ENCODE results near the gene ENDOV. TPM values are rescaled to one million over a fixed set of nuclear protein-coding genes. Genes with fewer than 3 reads are reported as not detected.
A peak's percentile ranks its signal among the peaks of the same experiment; 100 is the strongest.

ENDOV gene
- total RNA-seq, 1 donor from 2014 or later, result 9.7 TPM

DNA sequence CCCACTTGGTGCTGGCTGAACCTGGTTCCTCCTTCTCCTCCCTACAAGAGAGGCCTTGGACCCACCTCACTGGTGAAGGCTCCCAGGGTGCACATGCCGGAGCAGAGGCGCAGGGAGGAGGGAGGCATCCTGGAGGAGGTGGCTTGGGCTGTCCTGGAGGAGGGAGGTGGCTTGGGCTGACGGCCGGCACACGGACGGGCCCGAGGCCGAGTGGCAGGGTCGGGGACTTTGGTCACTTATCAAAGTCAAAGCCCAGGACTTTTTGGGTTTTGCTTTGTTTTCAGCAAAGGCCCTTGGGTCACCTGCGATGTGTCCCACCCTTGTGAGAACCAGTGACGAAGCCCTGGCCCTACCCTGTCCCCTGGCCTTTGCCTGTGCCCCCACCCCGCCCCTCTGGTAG is 28.5 kb downstream of the ENDOV start:
- H3K27ac Mint-ChIP-seq, result no peak overlapping the region
- TF ChIP-seq EZH2phosphoT487 (IDR thresholded peaks at IDR 0.05) (no peak), CTCF (IDR thresholded peaks at IDR 0.05) (no peak), EZH2 (IDR thresholded peaks at IDR 0.05) (no peak)
- Histone ChIP-seq H4K20me1 (ENCODE audit: low read depth) (peaks cover 29% of the 10 kb centered on the region), H3K36me3 (no peaks in the 10 kb centered on the region), H3K9me3 (ENCODE audit: low read depth) (no peaks in the 10 kb centered on the region), H3F3A (ENCODE audit: low read depth) (peaks cover 6% of the 10 kb centered on the region), H3K27ac (no peak overlapping the region), H3K4me3 (no peak overlapping the region), H3K4me2 (peak overlapping the region; percentile 32), H2AFZ (replicated peaks) (no peak overlapping the region), H3K9ac (no peak overlapping the region), H3K27me3 (peaks cover 24% of the 10 kb centered on the region), H3K4me1 (no peaks in the 10 kb centered on the region), H3K79me2 (ENCODE audit: low read depth) (no peaks in the 10 kb centered on the region)
- H3K4me1 Mint-ChIP-seq, result peaks cover 11% of the 10 kb centered on the region
- H3K4me3 Mint-ChIP-seq, result no peak overlapping the region
- DNase-seq (ENCODE audit: low spot score), result no peak
- no peaks in the 10 kb centered on the region for H3K9me3 Mint-ChIP-seq
- no peaks in the 10 kb centered on the region for H3K36me3 Mint-ChIP-seq
- H3K27me3 Mint-ChIP-seq (ENCODE audit: insufficient read depth, low read depth), result peaks cover 19% of the 10 kb centered on the region

DNA sequence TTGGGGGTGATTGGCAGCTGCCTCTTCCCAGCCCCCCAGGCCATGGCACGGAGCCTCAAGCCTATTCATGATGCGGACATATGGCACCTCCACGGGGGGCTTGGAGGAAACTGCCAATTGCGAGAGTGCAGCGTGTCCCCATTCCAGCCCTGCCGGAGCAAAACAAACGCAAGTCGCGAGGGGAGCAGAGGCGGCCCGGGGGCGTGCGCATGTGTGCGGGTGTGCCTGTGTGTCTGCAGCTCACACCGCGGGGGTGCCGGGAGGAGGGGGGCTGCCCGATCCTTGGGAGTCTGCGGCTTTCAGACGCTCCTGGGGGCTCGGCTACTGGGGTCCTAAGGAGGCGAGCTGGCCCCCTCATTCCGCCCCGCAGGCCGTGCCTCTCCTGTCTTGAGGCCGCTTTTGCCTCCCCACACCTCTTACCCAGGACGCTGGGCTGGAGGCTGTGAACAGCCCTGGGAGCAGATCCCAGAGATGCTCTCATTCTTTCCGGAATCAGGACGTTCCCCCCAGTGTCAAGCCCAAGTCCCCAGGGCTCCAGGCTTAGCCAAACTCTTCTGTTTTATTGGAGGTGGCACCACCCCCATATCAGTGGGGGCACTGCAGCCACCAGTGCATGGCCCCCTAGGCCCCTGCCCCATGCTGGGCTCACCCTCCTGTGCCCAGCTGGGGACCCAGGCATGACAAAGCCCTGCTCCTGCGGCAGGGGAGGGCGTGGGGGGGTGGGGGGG is 29.1 kb downstream of the ENDOV start:
- Histone ChIP-seq H3K4me2 (peak overlapping the region; percentile 32), H3K4me1 (no peaks in the 10 kb centered on the region), H4K20me1 (ENCODE audit: low read depth) (peaks cover 29% of the 10 kb centered on the region)

DNA sequence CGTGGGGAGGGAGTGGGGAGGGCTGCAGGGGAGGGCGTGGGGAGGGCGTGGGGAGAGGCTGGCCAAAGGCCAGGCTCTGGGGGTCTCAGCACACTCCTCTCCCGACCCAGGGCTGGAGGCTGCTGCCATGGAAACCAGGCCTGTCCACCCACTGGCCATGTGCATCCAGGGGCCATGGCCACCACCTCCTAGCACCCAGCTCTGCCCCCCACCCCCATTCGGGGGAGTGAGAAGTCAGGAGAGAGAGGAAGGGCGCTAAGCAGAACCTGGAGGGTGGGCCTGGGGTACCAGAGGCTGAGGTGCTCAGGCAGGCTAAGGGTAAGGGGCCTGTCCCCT is 29.6 kb downstream of the ENDOV start:
- H3K4me1 Mint-ChIP-seq, result peaks cover 14% of the 10 kb centered on the region
- Histone ChIP-seq H3K9me3 (ENCODE audit: low read depth) (no peaks in the 10 kb centered on the region), H3K9ac (no peak overlapping the region), H3K79me2 (ENCODE audit: low read depth) (no peaks in the 10 kb centered on the region), H3K4me3 (no peak overlapping the region), H3K4me1 (no peaks in the 10 kb centered on the region), H3K27me3 (peaks cover 24% of the 10 kb centered on the region), H3F3A (ENCODE audit: low read depth) (peaks cover 6% of the 10 kb centered on the region), H3K4me2 (no peak overlapping the region), H3K27ac (no peak overlapping the region), H3K36me3 (no peaks in the 10 kb centered on the region), H4K20me1 (ENCODE audit: low read depth) (peaks cover 29% of the 10 kb centered on the region), H2AFZ (replicated peaks) (no peak overlapping the region)
- TF ChIP-seq EZH2phosphoT487 (IDR thresholded peaks at IDR 0.05), result no peak
- H3K27me3 Mint-ChIP-seq (ENCODE audit: insufficient read depth, low read depth), result peaks cover 19% of the 10 kb centered on the region
- H3K36me3 Mint-ChIP-seq, result peaks cover 2% of the 10 kb centered on the region
- H3K9me3 Mint-ChIP-seq, result no peaks in the 10 kb centered on the region
- no peak overlapping the region for H3K4me3 Mint-ChIP-seq
- H3K27ac Mint-ChIP-seq, result no peak overlapping the region
- no peak for DNase-seq (ENCODE audit: low spot score)

More for the DNA sequence above, 29.1 kb downstream of the ENDOV start:
- Mint-ChIP-seq H3K27ac (no peak overlapping the region), H3K27me3 (ENCODE audit: insufficient read depth, low read depth) (peaks cover 19% of the 10 kb centered on the region), H3K9me3 (no peaks in the 10 kb centered on the region), H3K4me1 (peaks cover 14% of the 10 kb centered on the region), H3K4me3 (no peak overlapping the region), H3K36me3 (peaks cover 2% of the 10 kb centered on the region)
- no peak overlapping the region for H2AFZ ChIP-seq (replicated peaks)
- no peak overlapping the region for H3K4me3 ChIP-seq
- H3K9me3 ChIP-seq (ENCODE audit: low read depth), result no peaks in the 10 kb centered on the region
- H3K36me3 ChIP-seq, result no peaks in the 10 kb centered on the region
- no peak for TF ChIP-seq EZH2 (IDR thresholded peaks at IDR 0.05)
- TF ChIP-seq CTCF (IDR thresholded peaks at IDR 0.05), result no peak
- no peak for TF ChIP-seq EZH2phosphoT487 (IDR thresholded peaks at IDR 0.05)
- H3K27me3 ChIP-seq, result peaks cover 24% of the 10 kb centered on the region
- peaks cover 6% of the 10 kb centered on the region for H3F3A ChIP-seq (ENCODE audit: low read depth)
- peak; percentile 49 for DNase-seq (ENCODE audit: low spot score)
- H3K9ac ChIP-seq, result no peak overlapping the region
- H3K79me2 ChIP-seq (ENCODE audit: low read depth), result no peaks in the 10 kb centered on the region
- no peak overlapping the region for H3K27ac ChIP-seq

DNA sequence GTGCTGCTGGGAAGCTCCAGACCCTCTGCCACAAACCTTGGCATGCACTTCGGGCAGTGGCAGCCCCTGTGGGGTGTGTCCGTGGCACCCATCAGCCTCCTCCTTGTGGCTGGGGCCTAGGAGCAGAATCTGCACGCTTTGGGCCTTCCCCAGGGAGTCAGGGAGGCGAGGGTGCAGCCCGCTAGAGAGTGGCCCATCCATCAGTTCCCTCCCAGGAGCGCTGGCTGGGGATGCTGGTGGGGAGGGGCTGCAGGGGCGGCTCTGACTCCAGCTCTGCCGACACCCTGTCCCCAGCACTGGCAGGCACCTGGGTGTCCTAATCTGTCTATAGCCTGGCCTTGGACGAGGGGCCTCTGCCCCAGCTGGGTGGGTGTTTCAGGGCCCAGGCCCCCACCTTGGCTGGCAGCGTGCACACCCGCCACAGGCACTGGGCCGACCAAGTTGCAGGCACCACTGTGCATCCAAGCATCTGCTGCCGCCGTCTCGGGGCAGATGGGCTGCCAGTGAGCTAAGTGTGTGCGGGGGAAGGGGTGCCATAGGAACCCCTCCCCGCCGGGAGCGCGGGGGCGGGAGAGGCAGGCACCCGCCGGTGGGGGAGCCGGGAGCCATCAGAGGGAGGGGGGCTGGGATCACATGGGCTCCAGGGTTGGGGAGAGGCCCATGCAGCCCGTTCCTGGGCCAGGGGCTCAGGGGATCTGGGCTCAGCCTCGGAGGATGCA is 30.2 kb downstream of the ENDOV start:
- Mint-ChIP-seq H3K36me3 (peaks cover 2% of the 10 kb centered on the region), H3K4me3 (no peak overlapping the region), H3K27me3 (ENCODE audit: insufficient read depth, low read depth) (peaks cover 19% of the 10 kb centered on the region), H3K4me1 (peaks cover 14% of the 10 kb centered on the region), H3K27ac (no peak overlapping the region), H3K9me3 (no peaks in the 10 kb centered on the region)
- no peak for TF ChIP-seq CTCF (IDR thresholded peaks at IDR 0.05)
- TF ChIP-seq EZH2 (IDR thresholded peaks at IDR 0.05), result no peak
- no peak for TF ChIP-seq EZH2phosphoT487 (IDR thresholded peaks at IDR 0.05)
- no peak overlapping the region for H3K9ac ChIP-seq
- peaks cover 29% of the 10 kb centered on the region for H4K20me1 ChIP-seq (ENCODE audit: low read depth)
- no peak overlapping the region for H3K27ac ChIP-seq
- no peaks in the 10 kb centered on the region for H3K4me1 ChIP-seq
- H3F3A ChIP-seq (ENCODE audit: low read depth), result peaks cover 6% of the 10 kb centered on the region
- no peak overlapping the region for H2AFZ ChIP-seq (replicated peaks)
- peaks cover 24% of the 10 kb centered on the region for H3K27me3 ChIP-seq
- no peaks in the 10 kb centered on the region for H3K9me3 ChIP-seq (ENCODE audit: low read depth)
- no peak for DNase-seq (ENCODE audit: low spot score)
- no peaks in the 10 kb centered on the region for H3K36me3 ChIP-seq
- no peak overlapping the region for H3K4me3 ChIP-seq
- H3K4me2 ChIP-seq, result no peak overlapping the region
- H3K79me2 ChIP-seq (ENCODE audit: low read depth), result no peaks in the 10 kb centered on the region
